Uterus (tissue), 2 donors: ENCODE results near the gene OPCML.

ENCODE experiments used
- POLR2A ChIP-seq, 2 donors: fragments of 450-650 bp; IDR thresholded peaks; one replicate each; pipeline ENCODE4 v1.6.1; 2016; ENCODE audit warnings: antibody characterized with exemption in 2 of 2, mild to moderate bottlenecking in 1 of 2, moderate library complexity in 1 of 2
- TF ChIP-seq, protein P1 (sequence below), 4 experiments: fragments of 200-600 bp in 2 of 4; fragments of 450-650 bp in 2 of 4; sonication (generic) in 2 of 4; IDR thresholded peaks; one replicate each; pipeline ENCODE4 v1.5.1; 2016 to 2019; ENCODE audit warnings: antibody characterized with exemption in 4 of 4, mild to moderate bottlenecking in 2 of 4, moderate library complexity in 1 of 4

DNA sequence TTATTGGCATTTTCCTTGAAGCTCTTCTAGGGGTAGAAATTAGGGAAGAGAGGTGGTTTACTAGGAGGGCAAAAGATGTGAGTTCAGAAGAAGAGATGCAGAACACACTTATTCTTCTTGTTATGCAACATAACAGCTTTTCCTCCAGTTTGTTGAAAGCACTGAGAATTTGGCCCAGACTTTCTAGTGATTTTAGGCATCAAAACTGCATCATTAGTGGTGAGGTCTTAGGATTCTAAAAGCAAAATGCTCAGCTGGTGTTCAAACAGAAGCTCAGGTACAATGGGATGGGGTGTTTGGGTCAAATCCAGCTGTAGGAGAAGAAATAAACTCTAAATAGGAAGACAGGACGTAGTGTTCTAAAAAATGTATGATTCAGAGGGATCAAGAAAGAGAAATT lies 221.1 kb downstream of the OPCML start:
- TF ChIP-seq, protein P1, sequence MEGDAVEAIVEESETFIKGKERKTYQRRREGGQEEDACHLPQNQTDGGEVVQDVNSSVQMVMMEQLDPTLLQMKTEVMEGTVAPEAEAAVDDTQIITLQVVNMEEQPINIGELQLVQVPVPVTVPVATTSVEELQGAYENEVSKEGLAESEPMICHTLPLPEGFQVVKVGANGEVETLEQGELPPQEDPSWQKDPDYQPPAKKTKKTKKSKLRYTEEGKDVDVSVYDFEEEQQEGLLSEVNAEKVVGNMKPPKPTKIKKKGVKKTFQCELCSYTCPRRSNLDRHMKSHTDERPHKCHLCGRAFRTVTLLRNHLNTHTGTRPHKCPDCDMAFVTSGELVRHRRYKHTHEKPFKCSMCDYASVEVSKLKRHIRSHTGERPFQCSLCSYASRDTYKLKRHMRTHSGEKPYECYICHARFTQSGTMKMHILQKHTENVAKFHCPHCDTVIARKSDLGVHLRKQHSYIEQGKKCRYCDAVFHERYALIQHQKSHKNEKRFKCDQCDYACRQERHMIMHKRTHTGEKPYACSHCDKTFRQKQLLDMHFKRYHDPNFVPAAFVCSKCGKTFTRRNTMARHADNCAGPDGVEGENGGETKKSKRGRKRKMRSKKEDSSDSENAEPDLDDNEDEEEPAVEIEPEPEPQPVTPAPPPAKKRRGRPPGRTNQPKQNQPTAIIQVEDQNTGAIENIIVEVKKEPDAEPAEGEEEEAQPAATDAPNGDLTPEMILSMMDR (IDR thresholded peaks at IDR 0.05) = no peak
- TF ChIP-seq POLR2A (IDR thresholded peaks at IDR 0.05) = no peak
